Measurements from ENCODE around the gene NMNAT2. TPM values are rescaled to one million over a fixed set of nuclear protein-coding genes. Genes with fewer than 3 reads are reported as not detected.

NMNAT2 gene
- total RNA-seq, 1 experiment from 2014 or later = 4.7 TPM

DNA sequence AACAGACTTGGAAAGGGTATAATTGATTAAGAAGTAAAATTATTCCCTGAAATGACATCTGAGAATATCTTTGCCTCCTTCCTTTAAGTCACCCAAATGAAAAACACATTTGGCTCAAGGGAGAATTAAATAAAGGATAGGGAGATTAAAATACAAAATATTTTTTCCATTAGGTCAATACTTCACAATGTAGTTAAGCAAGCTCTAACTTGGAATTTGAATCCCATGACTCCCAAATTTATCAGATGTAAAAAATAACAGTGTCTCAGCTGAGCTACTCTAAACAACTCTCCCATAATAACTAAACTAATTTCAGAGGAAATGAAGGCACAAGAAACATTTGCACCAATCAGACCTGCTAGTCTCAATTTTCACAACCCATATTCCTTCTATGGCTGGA lies 6.5 kb upstream of the NMNAT2 start:
- Mint-ChIP-seq H3K36me3 (ENCODE audit: insufficient read depth, unreplicated experiment) (no peaks in the 10 kb centered on the region), H3K9me3 (ENCODE audit: unreplicated experiment) (no peaks in the 10 kb centered on the region), H3K4me1 (ENCODE audit: insufficient read depth, unreplicated experiment) (no peaks in the 10 kb centered on the region), H3K4me3 (ENCODE audit: unreplicated experiment) (no peak overlapping the region), H3K27me3 (ENCODE audit: insufficient read depth, unreplicated experiment) (no peaks in the 10 kb centered on the region), H3K27ac (ENCODE audit: low read depth, unreplicated experiment) (no peak overlapping the region)
- no TSS peak for BruUV-seq (replicated peaks)
- TF ChIP-seq, protein P1, sequence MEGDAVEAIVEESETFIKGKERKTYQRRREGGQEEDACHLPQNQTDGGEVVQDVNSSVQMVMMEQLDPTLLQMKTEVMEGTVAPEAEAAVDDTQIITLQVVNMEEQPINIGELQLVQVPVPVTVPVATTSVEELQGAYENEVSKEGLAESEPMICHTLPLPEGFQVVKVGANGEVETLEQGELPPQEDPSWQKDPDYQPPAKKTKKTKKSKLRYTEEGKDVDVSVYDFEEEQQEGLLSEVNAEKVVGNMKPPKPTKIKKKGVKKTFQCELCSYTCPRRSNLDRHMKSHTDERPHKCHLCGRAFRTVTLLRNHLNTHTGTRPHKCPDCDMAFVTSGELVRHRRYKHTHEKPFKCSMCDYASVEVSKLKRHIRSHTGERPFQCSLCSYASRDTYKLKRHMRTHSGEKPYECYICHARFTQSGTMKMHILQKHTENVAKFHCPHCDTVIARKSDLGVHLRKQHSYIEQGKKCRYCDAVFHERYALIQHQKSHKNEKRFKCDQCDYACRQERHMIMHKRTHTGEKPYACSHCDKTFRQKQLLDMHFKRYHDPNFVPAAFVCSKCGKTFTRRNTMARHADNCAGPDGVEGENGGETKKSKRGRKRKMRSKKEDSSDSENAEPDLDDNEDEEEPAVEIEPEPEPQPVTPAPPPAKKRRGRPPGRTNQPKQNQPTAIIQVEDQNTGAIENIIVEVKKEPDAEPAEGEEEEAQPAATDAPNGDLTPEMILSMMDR (IDR thresholded peaks at IDR 0.05; ENCODE audit: unreplicated experiment) = no peak
- intact Hi-C loops (cut with micrococcal nuclease) = no loop called here
- ChIA-PET CTCF (interaction anchor here (0.7 kb wide), 1 partner anchor 329 kb away, joined by 3 read pairs; no protein-coding TSS in a partner anchor), POLR2A (no interaction called here)
- no peak for DNase-seq (ENCODE audit: unreplicated experiment)

- Mint-ChIP-seq H3K27me3 (ENCODE audit: insufficient read depth, unreplicated experiment) (peaks cover 10% of the 10 kb centered on the region), H3K4me3 (ENCODE audit: unreplicated experiment) (no peak overlapping the region), H3K9me3 (ENCODE audit: unreplicated experiment) (no peaks in the 10 kb centered on the region), H3K27ac (ENCODE audit: low read depth, unreplicated experiment) (no peak overlapping the region), H3K4me1 (ENCODE audit: insufficient read depth, unreplicated experiment) (peaks cover 3% of the 10 kb centered on the region), H3K36me3 (ENCODE audit: insufficient read depth, unreplicated experiment) (no peaks in the 10 kb centered on the region)
- BruUV-seq (replicated peaks) = no TSS peak
- TF ChIP-seq, protein P1 (IDR thresholded peaks at IDR 0.05; ENCODE audit: unreplicated experiment) = no peak
- POLR2A ChIA-PET = interaction anchor here (1.2 kb wide), 1 partner anchor 15 kb away, joined by 4 read pairs; no protein-coding TSS in a partner anchor
- no peak for DNase-seq (ENCODE audit: unreplicated experiment)
- CTCF ChIA-PET = interaction anchor here (0.8 kb wide), 1 partner anchor 46 kb away, joined by 3 read pairs; no protein-coding TSS in a partner anchor
- intact Hi-C loops (cut with micrococcal nuclease) = no loop called here
Observed at GRCh38 chr1:183423541-183423940, 5.4 kb upstream of the NMNAT2 start.

DNA sequence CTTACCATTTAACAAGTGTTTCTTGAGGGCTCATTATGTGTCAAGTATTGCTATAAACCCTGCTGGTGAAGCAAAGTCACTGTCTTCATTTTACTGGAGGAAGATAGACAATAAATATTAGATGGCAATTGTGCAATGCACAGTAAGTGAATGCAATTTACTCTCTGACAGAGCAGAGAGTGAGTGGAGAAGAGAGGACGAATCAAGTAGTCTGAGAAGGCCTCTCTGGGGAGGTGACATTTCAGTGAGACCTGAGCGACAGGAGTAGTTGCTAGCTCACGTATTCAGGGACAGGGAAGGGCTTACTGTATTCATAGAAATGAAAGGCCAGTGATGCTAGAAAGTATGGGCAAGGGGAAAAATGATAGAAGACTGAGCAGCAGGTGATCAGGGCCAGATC lies 1.2 kb upstream of the NMNAT2 start:
- no peak for DNase-seq (ENCODE audit: unreplicated experiment)
- no peaks in the 10 kb centered on the region for H3K9me3 Mint-ChIP-seq (ENCODE audit: unreplicated experiment)
- no peak overlapping the region for H3K4me3 Mint-ChIP-seq (ENCODE audit: unreplicated experiment)
- peaks cover 17% of the 10 kb centered on the region for H3K4me1 Mint-ChIP-seq (ENCODE audit: insufficient read depth, unreplicated experiment)
- TF ChIP-seq, protein P1 (IDR thresholded peaks at IDR 0.05; ENCODE audit: unreplicated experiment) = no peak
- POLR2A ChIA-PET = interaction anchor here (0.8 kb wide), 1 partner anchor 79 kb away, joined by 3 read pairs; no protein-coding TSS in a partner anchor
- peaks cover 24% of the 10 kb centered on the region for H3K27me3 Mint-ChIP-seq (ENCODE audit: insufficient read depth, unreplicated experiment)
- no TSS peak for BruUV-seq (replicated peaks)
- CTCF ChIA-PET = interaction anchor here (0.6 kb wide), 1 partner anchor 72 kb away, joined by 3 read pairs; no protein-coding TSS in a partner anchor
- no peaks in the 10 kb centered on the region for H3K36me3 Mint-ChIP-seq (ENCODE audit: insufficient read depth, unreplicated experiment)
- no peak overlapping the region for H3K27ac Mint-ChIP-seq (ENCODE audit: low read depth, unreplicated experiment)
- intact Hi-C loops (cut with micrococcal nuclease) = no loop called here

GRCh38 chr1:183418696-183419095 lies 516 bp upstream of the NMNAT2 start:
- peaks cover 24% of the 10 kb centered on the region for H3K27me3 Mint-ChIP-seq (ENCODE audit: insufficient read depth, unreplicated experiment)
- TF ChIP-seq, protein P1 (IDR thresholded peaks at IDR 0.05; ENCODE audit: unreplicated experiment) = no peak
- ChIA-PET CTCF (interaction anchor here (0.6 kb wide), 1 partner anchor 51 kb away, joined by 3 read pairs; no protein-coding TSS in a partner anchor), POLR2A (interaction anchor here (0.8 to 0.9 kb wide), 2 partner anchors 28 to 78 kb away, joined by 3 read pairs; no protein-coding TSS in a partner anchor)
- H3K9me3 Mint-ChIP-seq (ENCODE audit: unreplicated experiment) = no peaks in the 10 kb centered on the region
- no TSS peak for BruUV-seq (replicated peaks)
- no peaks in the 10 kb centered on the region for H3K36me3 Mint-ChIP-seq (ENCODE audit: insufficient read depth, unreplicated experiment)
- DNase-seq (ENCODE audit: unreplicated experiment) = no peak
- intact Hi-C loops (cut with micrococcal nuclease) = no loop called here
- peak overlapping the region; percentile 80 for H3K4me3 Mint-ChIP-seq (ENCODE audit: unreplicated experiment)
- H3K27ac Mint-ChIP-seq (ENCODE audit: low read depth, unreplicated experiment) = no peak overlapping the region
- H3K4me1 Mint-ChIP-seq (ENCODE audit: insufficient read depth, unreplicated experiment) = peaks cover 17% of the 10 kb centered on the region

All from MCF 10A (cell line).